ENCODE results near the gene TBC1D12. TPM values are rescaled to one million over a fixed set of nuclear protein-coding genes. Genes with fewer than 3 reads are reported as not detected.
A peak's percentile ranks its signal among the peaks of the same experiment; 100 is the strongest.

The TBC1D12 gene
- under 1 TPM; 0.58 to 0.62 TPM for total RNA-seq

- CTCF ChIA-PET: interaction anchor here (0.6 to 1.6 kb wide), 3 partner anchors 11 to 752 kb away, joined by 3 read pairs; no protein-coding TSS in a partner anchor
- intact Hi-C loops (cut with micrococcal nuclease): loop anchor here (2.0 kb wide), 1 partner anchor 40 kb away; the partner anchor contains the start of gene NOC3L
- Mint-ChIP-seq H3K27me3 (peaks cover 45% of the 10 kb centered on the region), H3K4me1 (ENCODE audit: low read depth) (peaks cover 5% of the 10 kb centered on the region), H3K4me3 (peak within 1 kb of the TSS; percentile 72), H3K9me3 (no peaks in the 10 kb centered on the region), H3K27ac (no peak within 1 kb of the TSS), H3K36me3 (no peaks in the 10 kb centered on the region)
- POLR2A ChIA-PET: no interaction called here
- peak; percentile 42 for DNase-seq
These were observed at the start of gene TBC1D12 for GRCh38 chr10:94402204-94402842. Gene TBC1D12 (plus strand): TSS chr10:94402541. CDS start chr10:94402614, 73 bp downstream.

GRCh38 chr10:94353336-94353735 is 49.0 kb upstream of the TBC1D12 start:
- Mint-ChIP-seq H3K4me3 (no peak overlapping the region), H3K9me3 (no peaks in the 10 kb centered on the region), H3K27ac (no peak overlapping the region), H3K4me1 (ENCODE audit: low read depth) (peaks cover 15% of the 10 kb centered on the region), H3K36me3 (peaks cover 47% of the 10 kb centered on the region), H3K27me3 (no peaks in the 10 kb centered on the region)
- intact Hi-C loops (cut with micrococcal nuclease): no loop called here
- DNase-seq: no peak
- ChIA-PET CTCF (interaction anchor here (1.1 to 3.7 kb wide), 2 partner anchors 9 to 33 kb away, joined by 3 to 23 read pairs; no protein-coding TSS in a partner anchor), POLR2A (no interaction called here)

GRCh38 chr10:94355841-94356240 is 46.5 kb upstream of the TBC1D12 start:
- no peaks in the 10 kb centered on the region for H3K9me3 Mint-ChIP-seq
- intact Hi-C loops (cut with micrococcal nuclease): no loop called here
- ChIA-PET CTCF (interaction anchor here (0.7 to 3.7 kb wide), 2 partner anchors 35 to 200 kb away, joined by 3 to 23 read pairs; no protein-coding TSS in a partner anchor), POLR2A (no interaction called here)
- no peaks in the 10 kb centered on the region for H3K27me3 Mint-ChIP-seq
- H3K36me3 Mint-ChIP-seq: peaks cover 56% of the 10 kb centered on the region
- H3K4me1 Mint-ChIP-seq (ENCODE audit: low read depth): peaks cover 29% of the 10 kb centered on the region
- H3K27ac Mint-ChIP-seq: no peak overlapping the region
- no peak for DNase-seq
- H3K4me3 Mint-ChIP-seq: no peak overlapping the region

GRCh38 chr10:94357193-94357592 is 45.1 kb upstream of the TBC1D12 start:
- ChIA-PET POLR2A (no interaction called here), CTCF (no interaction called here)
- intact Hi-C loops (cut with micrococcal nuclease): no loop called here
- Mint-ChIP-seq H3K4me1 (ENCODE audit: low read depth) (peaks cover 39% of the 10 kb centered on the region), H3K36me3 (peaks cover 56% of the 10 kb centered on the region), H3K4me3 (no peak overlapping the region), H3K9me3 (no peaks in the 10 kb centered on the region), H3K27me3 (no peaks in the 10 kb centered on the region), H3K27ac (no peak overlapping the region)
- DNase-seq: no peak

GRCh38 chr10:94358480-94358879 is 43.9 kb upstream of the TBC1D12 start:
- ChIA-PET POLR2A (no interaction called here), CTCF (interaction anchor here (1.0 kb wide), 1 partner anchor 86 kb away, joined by 3 read pairs; no protein-coding TSS in a partner anchor)
- no peak for DNase-seq
- Mint-ChIP-seq H3K9me3 (no peaks in the 10 kb centered on the region), H3K27ac (no peak overlapping the region), H3K36me3 (peaks cover 53% of the 10 kb centered on the region), H3K4me3 (no peak overlapping the region), H3K4me1 (ENCODE audit: low read depth) (peaks cover 41% of the 10 kb centered on the region), H3K27me3 (no peaks in the 10 kb centered on the region)
- intact Hi-C loops (cut with micrococcal nuclease): no loop called here

- Mint-ChIP-seq H3K27ac (no peak overlapping the region), H3K36me3 (peaks cover 46% of the 10 kb centered on the region)
- intact Hi-C loops (cut with micrococcal nuclease): loop anchor here (5.0 kb wide), 1 partner anchor 81 kb away; no protein-coding TSS in a partner anchor
These were observed 41.1 kb upstream of the TBC1D12 start for GRCh38 chr10:94361171-94361794.

GRCh38 chr10:94362360-94363250 is 39.7 kb upstream of the TBC1D12 start, which contains the start of gene NOC3L:
Gene NOC3L (minus strand): TSS chr10:94362939. CDS start chr10:94362838, 101 bp downstream.
- H3K27me3 Mint-ChIP-seq: peaks cover 6% of the 10 kb centered on the region
- DNase-seq: peak; percentile 96
- H3K9me3 Mint-ChIP-seq: no peaks in the 10 kb centered on the region
- ChIA-PET CTCF (interaction anchor here (0.5 to 2.7 kb wide), 7 partner anchors 9 to 219 kb away, joined by 3 to 14 read pairs (median 4); partner anchors contain the start of gene HELLS), POLR2A (interaction anchor here (0.9 kb wide), 1 partner anchor 188 kb away, joined by 4 read pairs; no protein-coding TSS in a partner anchor)
- peak within 1 kb of the TSS; percentile 89 for H3K27ac Mint-ChIP-seq
- peak within 1 kb of the TSS; percentile 88 for H3K4me3 Mint-ChIP-seq
- intact Hi-C loops (cut with micrococcal nuclease): loop anchor here (1.0 to 5.0 kb wide), 4 partner anchors 40 to 660 kb away; partner anchors contain the start of genes FRA10AC1, HELLS and TBC1D12
- peaks cover 34% of the 10 kb centered on the region for H3K36me3 Mint-ChIP-seq
- peaks cover 33% of the 10 kb centered on the region for H3K4me1 Mint-ChIP-seq (ENCODE audit: low read depth)

More at GRCh38 chr10:94361171-94361794, 41.1 kb upstream of the TBC1D12 start:
- DNase-seq: peak; percentile 24
- no peaks in the 10 kb centered on the region for H3K9me3 Mint-ChIP-seq
- ChIA-PET POLR2A (no interaction called here), CTCF (interaction anchor here (2.5 to 2.7 kb wide), 2 partner anchors 41 to 83 kb away, joined by 13 to 14 read pairs; no protein-coding TSS in a partner anchor)
- H3K4me3 Mint-ChIP-seq: peak overlapping the region; percentile 88
- H3K4me1 Mint-ChIP-seq (ENCODE audit: low read depth): peaks cover 41% of the 10 kb centered on the region
- peaks cover 6% of the 10 kb centered on the region for H3K27me3 Mint-ChIP-seq

- intact Hi-C loops (cut with micrococcal nuclease): loop anchor here (2.0 to 5.0 kb wide), 3 partner anchors 40 to 660 kb away; partner anchors contain the start of genes FRA10AC1 and TBC1D12
- Mint-ChIP-seq H3K4me1 (ENCODE audit: low read depth) (peaks cover 27% of the 10 kb centered on the region), H3K9me3 (no peaks in the 10 kb centered on the region), H3K4me3 (peak overlapping the region; percentile 88), H3K27me3 (peaks cover 6% of the 10 kb centered on the region), H3K36me3 (peaks cover 29% of the 10 kb centered on the region), H3K27ac (peak overlapping the region; percentile 89)
- POLR2A ChIA-PET: interaction anchor here (0.9 kb wide), 1 partner anchor 188 kb away, joined by 4 read pairs; no protein-coding TSS in a partner anchor
- no peak for DNase-seq
- CTCF ChIA-PET: interaction anchor here (0.6 to 2.7 kb wide), 7 partner anchors 9 to 188 kb away, joined by 3 to 14 read pairs (median 4); partner anchors contain the start of gene HELLS
These were observed 39.1 kb upstream of the TBC1D12 start for GRCh38 chr10:94363251-94363565.

GRCh38 chr10:94364482-94364881 is 37.9 kb upstream of the TBC1D12 start:
- Mint-ChIP-seq H3K9me3 (no peaks in the 10 kb centered on the region), H3K36me3 (peaks cover 18% of the 10 kb centered on the region), H3K4me1 (ENCODE audit: low read depth) (peaks cover 19% of the 10 kb centered on the region), H3K27me3 (peaks cover 10% of the 10 kb centered on the region), H3K27ac (no peak overlapping the region), H3K4me3 (no peak overlapping the region)
- no peak for DNase-seq
- intact Hi-C loops (cut with micrococcal nuclease): loop anchor here (5.0 kb wide), 1 partner anchor 78 kb away; no protein-coding TSS in a partner anchor
- CTCF ChIA-PET: interaction anchor here (1.5 kb wide), 2 partner anchors 44 to 79 kb away, joined by 5 to 6 read pairs; no protein-coding TSS in a partner anchor
- POLR2A ChIA-PET: no interaction called here

- no peaks in the 10 kb centered on the region for H3K9me3 Mint-ChIP-seq
- ChIA-PET CTCF (no interaction called here), POLR2A (no interaction called here)
- peaks cover 18% of the 10 kb centered on the region for H3K27me3 Mint-ChIP-seq
- intact Hi-C loops (cut with micrococcal nuclease): no loop called here
- H3K4me3 Mint-ChIP-seq: no peak overlapping the region
- H3K36me3 Mint-ChIP-seq: peaks cover 7% of the 10 kb centered on the region
- DNase-seq: no peak
- no peak overlapping the region for H3K27ac Mint-ChIP-seq
- H3K4me1 Mint-ChIP-seq (ENCODE audit: low read depth): peaks cover 7% of the 10 kb centered on the region
These were observed 36.0 kb upstream of the TBC1D12 start for GRCh38 chr10:94366382-94366781.

- Mint-ChIP-seq H3K4me3 (no peak overlapping the region), H3K9me3 (no peaks in the 10 kb centered on the region), H3K36me3 (no peaks in the 10 kb centered on the region), H3K27ac (no peak overlapping the region), H3K27me3 (peaks cover 33% of the 10 kb centered on the region), H3K4me1 (ENCODE audit: low read depth) (no peaks in the 10 kb centered on the region)
- ChIA-PET CTCF (interaction anchor here (0.9 kb wide), 1 partner anchor 50 kb away, joined by 3 read pairs; no protein-coding TSS in a partner anchor), POLR2A (no interaction called here)
- intact Hi-C loops (cut with micrococcal nuclease): no loop called here
- DNase-seq: no peak
These were observed 31.8 kb upstream of the TBC1D12 start for GRCh38 chr10:94370501-94370900.
